H1 (cell line): ENCODE results near the gene TCF7L1. TPM values are rescaled to one million over a fixed set of nuclear protein-coding genes. Genes with fewer than 3 reads are reported as not detected.

Source experiments
- CTCF ChIA-PET: fragments of 300-600 bp; sonication (Branson Sonifier 250); formaldehyde crosslinking; loops from one replicate; lab custom pipeline; 2021; ENCODE audit not compliant: partially characterized antibody; lab: Charles Lee
- POLR2A ChIA-PET: fragments of 300-600 bp; sonication (Branson Sonifier 250); formaldehyde crosslinking; loops from one replicate; lab custom pipeline; 2021; ENCODE audit warnings: inconsistent platforms; ENCODE audit not compliant: partially characterized antibody; lab: Charles Lee
- DNase-seq, 2 experiments: peaks; one replicate each; pipeline versions ENCODE4 v3.0.0 to v3.0.0-alpha.2; 2010 to 2022; ENCODE audit warnings: low spot score in 2 of 2, low read depth in 1 of 2, mixed read lengths in 1 of 2
- FAIRE-seq: peaks from 2 replicates; lab custom pipeline; 2011; peaks lifted over from hg19 to GRCh38; lab: Jason Lieb, UNC
- H2AFZ ChIP-seq: 2 replicates; pipeline ENCODE4 v1.8.1; 2012; ENCODE audit warnings: low read length, inconsistent platforms
- H2AK5ac ChIP-seq: 2 replicates; pipeline ENCODE4 v1.6.1; 2013; ENCODE audit warnings: low read depth, low read length
- H2BK120ac ChIP-seq: replicated peaks from 2 replicates; pipeline ENCODE3; 2013; ENCODE audit warnings: low read depth, low read length, inconsistent platforms
- H2BK12ac ChIP-seq: 2 replicates; pipeline ENCODE4 v1.6.1; 2013; ENCODE audit warnings: low read depth, low read length
- H2BK15ac ChIP-seq: 2 replicates; pipeline ENCODE4 v1.6.1; 2013; ENCODE audit warnings: low read length
- H2BK20ac ChIP-seq: 2 replicates; pipeline ENCODE4 v1.6.1; 2013; ENCODE audit warnings: low read length
- H2BK5ac ChIP-seq: 2 replicates; pipeline ENCODE4 v1.6.1; 2013; ENCODE audit warnings: low read depth, low read length
- H3K14ac ChIP-seq: 2 replicates; pipeline ENCODE4 v1.6.1; 2013; ENCODE audit warnings: inconsistent platforms; ENCODE audit not compliant: insufficient read length
- H3K18ac ChIP-seq: 2 replicates; pipeline ENCODE4 v1.6.1; 2013; ENCODE audit warnings: low read length; ENCODE audit errors: extremely low read depth
- H3K23ac ChIP-seq: 2 replicates; pipeline ENCODE4 v1.6.1; 2013; ENCODE audit warnings: inconsistent platforms; ENCODE audit not compliant: insufficient read length
- H3K23me2 ChIP-seq: 2 replicates; pipeline ENCODE4 v1.6.1; 2013; ENCODE audit warnings: low read depth, low read length
- H3K27ac ChIP-seq: 2 replicates; pipeline ENCODE4 v1.6.1; 2011; ENCODE audit warnings: low read depth, low read length, inconsistent platforms
- H3K27me3 ChIP-seq, 4 experiments: replicated peaks in 1 of 4; 1 replicate in 1 of 4; 2 replicates in 3 of 4; pipeline versions ENCODE4 v1.6.1 to v1.8.1; 2011 to 2013; ENCODE audit warnings: low read length in 3 of 4, mild to moderate bottlenecking in 3 of 4, inconsistent platforms in 2 of 4, mixed read lengths in 2 of 4, moderate library complexity in 1 of 4; ENCODE audit not compliant: control insufficient read depth in 3 of 4, insufficient read depth in 3 of 4; ENCODE audit errors: extremely low read depth in 1 of 4
- H3K36me3 ChIP-seq, 4 experiments: 2 replicates each; pipeline versions ENCODE4 v1.6.1 to v1.8.1; 2011 to 2013; ENCODE audit warnings: mild to moderate bottlenecking in 4 of 4, low read length in 3 of 4, moderate library complexity in 2 of 4, control low read depth in 1 of 4, inconsistent platforms in 1 of 4; ENCODE audit not compliant: insufficient read depth in 4 of 4, control insufficient read depth in 2 of 4
- H3K4ac ChIP-seq: replicated peaks from 2 replicates; pipeline ENCODE3; 2013; ENCODE audit warnings: low read length, low read depth, mixed read lengths, inconsistent platforms; ENCODE audit not compliant: insufficient read length
- H3K4me1 ChIP-seq, 4 experiments: replicated peaks in 1 of 4; 1 replicate in 1 of 4; 2 replicates in 3 of 4; pipeline versions ENCODE4 v1.6.1 to v1.8.1; 2011 to 2013; ENCODE audit warnings: low read length in 3 of 4, inconsistent platforms in 2 of 4, mixed read lengths in 1 of 4; ENCODE audit not compliant: insufficient read depth in 4 of 4, control insufficient read depth in 3 of 4
- H3K4me2 ChIP-seq, 2 experiments: 2 replicates each; pipeline versions ENCODE4 v1.6.1 to v1.8.1; 2011 to 2013; ENCODE audit warnings: low read depth in 2 of 2, low read length in 2 of 2, control low read depth in 1 of 2, inconsistent platforms in 1 of 2, mild to moderate bottlenecking in 1 of 2; ENCODE audit not compliant: insufficient read depth in 1 of 2
- H3K4me3 ChIP-seq, 4 experiments: fragments of 200-600, 300-600 bp in 1 of 4; sonication (generic), shearing (Covaris generic), sonication (Bioruptor Twin) in 1 of 4; 2 replicates each; pipeline versions ENCODE4 v1.5.1 to v1.8.1; 2011 to 2016; ENCODE audit warnings: low read length in 4 of 4, low read depth in 3 of 4, control low read depth in 2 of 4, inconsistent platforms in 2 of 4, mild to moderate bottlenecking in 2 of 4, mixed read lengths in 1 of 4, moderate library complexity in 1 of 4; ENCODE audit not compliant: insufficient read depth in 2 of 4; ENCODE audit errors: extremely low read depth in 1 of 4
- H3K56ac ChIP-seq: replicated peaks from 2 replicates; pipeline ENCODE3; 2013; ENCODE audit warnings: low read depth, mild to moderate bottlenecking, mixed read lengths, low read length, inconsistent platforms; ENCODE audit not compliant: insufficient read length
- H3K79me1 ChIP-seq: 2 replicates; pipeline ENCODE4 v1.6.1; 2013; ENCODE audit warnings: low read depth, low read length, control low read depth
- H3K79me2 ChIP-seq, 2 experiments: 2 replicates each; pipeline versions ENCODE4 v1.6.1 to v1.8.1; 2012 to 2013; ENCODE audit warnings: low read length in 2 of 2, mild to moderate bottlenecking in 2 of 2, inconsistent platforms in 1 of 2; ENCODE audit not compliant: insufficient read depth in 2 of 2, control insufficient read depth in 1 of 2
- H3K9ac ChIP-seq, 4 experiments: replicated peaks in 1 of 4; 1 replicate in 1 of 4; 2 replicates in 3 of 4; pipeline versions ENCODE4 v1.6.1 to v1.8.1; 2011 to 2013; ENCODE audit warnings: low read depth in 3 of 4, low read length in 3 of 4, control low read depth in 2 of 4, mild to moderate bottlenecking in 2 of 4, moderate library complexity in 2 of 4, inconsistent platforms in 1 of 4; ENCODE audit errors: extremely low read depth in 1 of 4
- H3K9me3 ChIP-seq, 2 experiments: 2 replicates each; pipeline versions ENCODE4 v1.6.1 to v1.8.1; 2012 to 2013; ENCODE audit warnings: mild to moderate bottlenecking in 2 of 2, moderate library complexity in 2 of 2, control low read depth in 1 of 2, inconsistent platforms in 1 of 2, low read depth in 1 of 2, low read length in 1 of 2, mixed read lengths in 1 of 2; ENCODE audit not compliant: insufficient read depth in 2 of 2
- H4K20me1 ChIP-seq, 2 experiments: replicated peaks in 1 of 2; 2 replicates each; pipeline versions ENCODE3 to v1.8.1; 2011 to 2013; ENCODE audit warnings: inconsistent platforms in 2 of 2, low read length in 2 of 2, mild to moderate bottlenecking in 1 of 2; ENCODE audit not compliant: insufficient read depth in 2 of 2, control insufficient read depth in 1 of 2
- H4K5ac ChIP-seq: 2 replicates; pipeline ENCODE4 v1.6.1; 2013; ENCODE audit warnings: low read length, low read depth, mixed read lengths, inconsistent platforms; ENCODE audit not compliant: insufficient read length
- H4K8ac ChIP-seq: 2 replicates; pipeline ENCODE4 v1.8.0; 2013; ENCODE audit warnings: mild to moderate bottlenecking, moderate library complexity, low read length, inconsistent platforms; ENCODE audit not compliant: insufficient read depth; ENCODE audit errors: extremely low read depth
- H4K91ac ChIP-seq: replicated peaks from 2 replicates; pipeline ENCODE3; 2013; ENCODE audit warnings: low read length, mixed read lengths, inconsistent platforms; ENCODE audit not compliant: insufficient read length
- CBX5 ChIP-seq: fragments of 300-800, 300-1000 bp; sonication (generic); IDR thresholded peaks from 2 replicates; pipeline ENCODE4 v1.7.1; 2016; ENCODE audit warnings: antibody characterized with exemption, low read length, low read depth
- CREB1 ChIP-seq: IDR thresholded peaks from 2 replicates; pipeline ENCODE4 v1.6.1; 2012; ENCODE audit warnings: inconsistent platforms
- EGR1 ChIP-seq: IDR thresholded peaks from 2 replicates; pipeline ENCODE4 v1.6.1; 2011; ENCODE audit warnings: low read depth, low read length, borderline replicate concordance
- FOSL1 ChIP-seq: IDR thresholded peaks from 2 replicates; pipeline ENCODE4 v1.6.1; 2011; ENCODE audit warnings: mild to moderate bottlenecking, low read depth, low read length, moderate library complexity; ENCODE audit not compliant: insufficient read depth
- HDAC2 ChIP-seq, 2 experiments: fragments of 300-600 bp in 1 of 2; sonication (generic) in 1 of 2; IDR thresholded peaks; 2 replicates each; pipeline ENCODE4 v1.6.1; 2011 to 2012; ENCODE audit warnings: low read depth in 2 of 2, low read length in 2 of 2, mild to moderate bottlenecking in 2 of 2, moderate library complexity in 2 of 2, borderline replicate concordance in 1 of 2, inconsistent platforms in 1 of 2
- KDM4A ChIP-seq: IDR thresholded peaks from one replicate; pipeline ENCODE4 v1.7.1; 2012; ENCODE audit warnings: low read depth, mild to moderate bottlenecking, moderate library complexity, low read length, inconsistent platforms; ENCODE audit not compliant: severe bottlenecking
- POLR2A ChIP-seq, 2 experiments: IDR thresholded peaks; 1 replicate in 1 of 2; 2 replicates in 1 of 2; pipeline ENCODE4 v1.6.1; 2011; ENCODE audit warnings: low read depth in 2 of 2, low read length in 2 of 2, mild to moderate bottlenecking in 2 of 2; ENCODE audit errors: control extremely low read depth in 1 of 2
- RFX5 ChIP-seq: IDR thresholded peaks from 2 replicates; pipeline ENCODE4 v1.6.1; 2011; ENCODE audit warnings: low read depth, low read length, improper control_type of control experiment, borderline replicate concordance
- RXRA ChIP-seq: IDR thresholded peaks from 2 replicates; pipeline ENCODE4 v1.6.1; 2011; ENCODE audit warnings: low read depth, mild to moderate bottlenecking, low read length, moderate library complexity; ENCODE audit not compliant: insufficient read depth
- SAP30 ChIP-seq: fragments of 300-600 bp; sonication (generic); IDR thresholded peaks from 2 replicates; pipeline ENCODE4 v1.7.1; 2012; ENCODE audit warnings: low read length, moderate library complexity, mild to moderate bottlenecking, inconsistent platforms; ENCODE audit not compliant: insufficient read depth, insufficient replicate concordance
- SIRT6 ChIP-seq: IDR thresholded peaks from one replicate; pipeline ENCODE4 v1.7.1; 2012; ENCODE audit warnings: low read length, inconsistent platforms
- SP2 ChIP-seq: IDR thresholded peaks from 2 replicates; pipeline ENCODE4 v1.6.1; 2012; ENCODE audit warnings: mild to moderate bottlenecking, low read length, inconsistent platforms
- TAF7 ChIP-seq: optimal IDR thresholded peaks from 2 replicates; pipeline ENCODE3; 2011; ENCODE audit warnings: low read depth, mild to moderate bottlenecking, inconsistent platforms, low read length, moderate library complexity, borderline replicate concordance
- ZNF274 ChIP-seq: IDR thresholded peaks from 2 replicates; pipeline ENCODE4 v1.7.0; 2012; ENCODE audit warnings: low read length, borderline replicate concordance; ENCODE audit errors: extremely low read depth
- WGBS, 2 experiments: shearing (Covaris generic) in 1 of 2; methylation state at CpG; one replicate each; pipeline versions ENCODE4 v1.1.6 to v1.1.7; 2013 to 2015; ENCODE audit warnings: low lambda C conversion rate in 2 of 2, mixed read lengths in 2 of 2, inconsistent platforms in 1 of 2, low coverage in 1 of 2, missing lambda C conversion rate in 1 of 2; ENCODE audit not compliant: insufficient replicate concordance in 2 of 2, insufficient coverage in 1 of 2, insufficient read length in 1 of 2; ENCODE audit errors: extremely low coverage in 1 of 2, missing lambda C conversion rate in 1 of 2; 5-methylcytosine and 5-hydroxymethylcytosine counted together
- polyA plus RNA-seq, 7 experiments: library from polyadenylated mRNA; depleted of rRNA in 3 of 7; stranded (reverse) in 5 of 7; unstranded in 2 of 7; fragments of >200 nt in 5 of 7; fragments of 200-250 nt in 2 of 7; gene quantifications; 1 replicate in 5 of 7; 2 replicates in 1 of 7; 4 replicates in 1 of 7; pipeline versions ENCODE4 v1.2.1 to v1.2.3, GENCODE V29; 2011 to 2013; ENCODE audit warnings: missing spikeins in 2 of 7, mixed read lengths in 2 of 7
- total RNA-seq: library from RNA; stranded (reverse); fragmentation: NEBNext Ultra II Directional; extraction: Animal tissue kit (Norgen Biotek cat#: 25700); gene quantifications from 2 replicates; pipeline ENCODE4 v1.2.1, GENCODE V29; 2021

Gene TCF7L1
- total and polyA plus RNA-seq, 2 of the 8 experiments (the other 6 are each of a cell fraction or from before 2014, with no cell fraction given) = 27.5 to 108 TPM

DNA sequence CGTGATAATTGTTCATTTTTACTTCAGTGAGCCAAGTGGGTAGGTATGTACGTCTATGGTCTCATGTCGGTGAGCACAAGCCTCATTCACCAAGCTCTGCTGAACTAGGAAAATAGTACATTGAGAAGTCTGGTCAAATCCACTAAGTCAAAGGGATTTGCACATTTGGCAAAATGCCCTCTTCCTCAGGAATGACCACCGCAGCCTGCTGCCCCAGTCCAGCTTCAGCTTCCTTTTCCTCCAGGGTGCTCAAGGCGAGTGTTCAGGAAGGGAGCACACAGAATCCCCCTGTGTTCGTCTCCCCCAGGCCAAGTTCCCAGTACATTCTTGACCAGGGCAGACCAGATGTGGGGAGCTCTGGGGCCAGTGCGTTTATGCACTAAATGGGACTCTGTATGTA, 23.0 kb downstream of the TCF7L1 start:
- Histone ChIP-seq H2BK5ac (no peak overlapping the region), H4K8ac (no peak overlapping the region), H3K9me3 (no peaks in the 10 kb centered on the region), H2BK12ac (no peak overlapping the region), H3K79me2 (peaks cover 46 to 99% of the 10 kb centered on the region in 2 experiments), H3K23ac (no peak overlapping the region), H4K5ac (no peak overlapping the region), H3K9ac (no peak overlapping the region), H3K56ac (no peak overlapping the region), H3K36me3 (peaks cover 0 to 8% (median 0%) of the 10 kb centered on the region in 4 experiments; a peak in 2 of 8 replicates), H3K27ac (no peak overlapping the region), H3K14ac (no peak overlapping the region), H2BK15ac (no peak overlapping the region), H3K4me3 (no peak overlapping the region), H4K91ac (no peak overlapping the region), H3K23me2 (no peaks in the 10 kb centered on the region), H2BK20ac (no peak overlapping the region), H3K4ac (no peak overlapping the region), H3K27me3 (no peaks in the 10 kb centered on the region), H2AFZ (no peak overlapping the region), H4K20me1 (peaks cover 26 to 37% of the 10 kb centered on the region in 2 experiments), H3K18ac (no peak overlapping the region), H2BK120ac (no peak overlapping the region), H3K4me2 (no peak overlapping the region), H3K4me1 (peaks cover 2 to 18% (median 10%) of the 10 kb centered on the region in 4 experiments; a peak in 6 of 7 replicates), H2AK5ac (no peak overlapping the region), H3K79me1 (peaks cover 22% of the 10 kb centered on the region)
- 86% methylated on average over 7 of the region's 7 CpGs; no CpG with 5 or more reads in 1 of the 2 experiments for WGBS, 2 experiments
- no peak for DNase-seq
- CTCF ChIA-PET = interaction anchor here (0.7 to 3.9 kb wide), 15 partner anchors 9 to 129 kb away, joined by 3 to 18 read pairs (median 4); partner anchors contain the start of gene TCF7L1
- POLR2A ChIA-PET = interaction anchor here (0.7 to 5.5 kb wide), 6 partner anchors 9 to 23 kb away, joined by 3 to 63 read pairs (median 8); partner anchors contain the start of gene TCF7L1
- FAIRE-seq = no peak
- no peak for TF ChIP-seq TAF7
- TF ChIP-seq FOSL1 = no peak
- no peak for TF ChIP-seq RXRA
- no peak for TF ChIP-seq CREB1
- TF ChIP-seq CBX5 = no peak
- TF ChIP-seq SP2 = no peak
- no peak for TF ChIP-seq RFX5
- no peak for TF ChIP-seq KDM4A
- no peak for TF ChIP-seq ZNF274
- no peak for TF ChIP-seq HDAC2 (IDR thresholded peaks at IDR 0.05; ENCODE audit: borderline replicate concordance in 1 of 2, low read depth in 2 of 2, low read length in 2 of 2)
- no peak for TF ChIP-seq SAP30
- no peak for TF ChIP-seq POLR2A (IDR thresholded peaks at IDR 0.05; ENCODE audit: control extremely low read depth in 1 of 2, low read depth in 2 of 2, low read length in 2 of 2)
- no peak for TF ChIP-seq EGR1
- no peak for TF ChIP-seq SIRT6
